HG03342 (cell line): ENCODE measurements around the gene CACNA1C.
"Not testable (repeated sequence)": the region's sequence is repeated elsewhere in the genome, so short reads cannot be mapped to it uniquely, and the experiment has no call there.

ENCODE experiments used
- ATAC-seq: cut with Tn5 transposase; IDR thresholded peaks from one replicate; pipeline ENCODE4 v1.9.1; 2021; ENCODE audit warnings: mild to moderate bottlenecking, moderate library complexity; ENCODE audit not compliant: unreplicated experiment

The CACNA1C gene

GRCh38 chr12:2074792-2075191 is 22.0 kb downstream of the CACNA1C start:
- ATAC-seq = no peak

GRCh38 chr12:2075508-2076195 is 22.9 kb downstream of the CACNA1C start:
- no peak for ATAC-seq

GRCh38 chr12:2076196-2076570 is 23.4 kb downstream of the CACNA1C start:
- no peak for ATAC-seq

GRCh38 chr12:2076728-2077127 is 23.9 kb downstream of the CACNA1C start:
- no peak for ATAC-seq

GRCh38 chr12:2080604-2081003 is 27.8 kb downstream of the CACNA1C start:
- ATAC-seq = no peak

- no peak for ATAC-seq
Measured at GRCh38 chr12:2082321-2082720, 29.5 kb downstream of the CACNA1C start.

- ATAC-seq = no peak
Measured at GRCh38 chr12:2083008-2083407, 30.2 kb downstream of the CACNA1C start.

GRCh38 chr12:2083561-2083960 is 30.8 kb downstream of the CACNA1C start:
- ATAC-seq = no peak

GRCh38 chr12:2084553-2085296 is 31.9 kb downstream of the CACNA1C start:
- ATAC-seq = no peak

- ATAC-seq = no peak
Measured at GRCh38 chr12:2092354-2092753, 39.6 kb downstream of the CACNA1C start.

GRCh38 chr12:2092890-2093289 is 40.1 kb downstream of the CACNA1C start:
- ATAC-seq = no peak

- ATAC-seq = no peak
Measured at GRCh38 chr12:2094597-2094996, 41.8 kb downstream of the CACNA1C start.

- ATAC-seq = no peak
Measured at GRCh38 chr12:2095878-2096277, 43.1 kb downstream of the CACNA1C start.

GRCh38 chr12:2097617-2098016 is 44.8 kb downstream of the CACNA1C start:
- no peak for ATAC-seq

GRCh38 chr12:2098852-2099251 is 46.1 kb downstream of the CACNA1C start:
- ATAC-seq = no peak

GRCh38 chr12:2099595-2099994 is 46.8 kb downstream of the CACNA1C start:
- ATAC-seq = no peak

GRCh38 chr12:2101359-2101758 is 48.6 kb downstream of the CACNA1C start:
- ATAC-seq = no peak

GRCh38 chr12:2101771-2102170 is 49.0 kb downstream of the CACNA1C start:
- ATAC-seq = no peak

- ATAC-seq = not testable (repeated sequence)
Measured at GRCh38 chr12:2102736-2103135, 49.9 kb downstream of the CACNA1C start.

- ATAC-seq = not testable (repeated sequence)
Measured at GRCh38 chr12:2105387-2105786, 52.6 kb downstream of the CACNA1C start.

- ATAC-seq = no peak
Measured at GRCh38 chr12:2108166-2108565, 55.4 kb downstream of the CACNA1C start.

GRCh38 chr12:2108975-2109671 is 56.3 kb downstream of the CACNA1C start:
- ATAC-seq = no peak
